IMR-90 (cell line): ENCODE data around the gene FAM20B. TPM values are rescaled to one million over a fixed set of nuclear protein-coding genes. Genes with fewer than 3 reads are reported as not detected.

Source experiments
- ATAC-seq: fragments of 200-7000 bp; cut with Tn5 transposase; 2 replicates; pipeline ENCODE4 v1.9.1; 2020; ENCODE audit warnings: low read depth, mild to moderate bottlenecking, moderate library complexity
- BruUV-seq: library from RNA; stranded (reverse); fragments of 400-500 nt; replicated peaks from 2 replicates; lab custom pipeline; 2021; lab: Mats Ljungman, UMichigan
- CTCF ChIA-PET: fragments of 300-600 bp; formaldehyde crosslinking; extraction: SDS; loops from one replicate; lab custom pipeline; 2021; ENCODE audit warnings: antibody characterized with exemption; lab: Yijun Ruan, JAX
- POLR2A ChIA-PET: fragments of 300-600 bp; sonication (Branson Sonifier 250); formaldehyde crosslinking; loops from one replicate; lab custom pipeline; 2022; ENCODE audit warnings: antibody characterized with exemption; ENCODE audit not compliant: unreplicated experiment; lab: Charles Lee
- DNase-seq: peaks from one replicate; pipeline ENCODE4 v3.0.0; 2013
- H2AFZ ChIP-seq: replicated peaks from 2 replicates; pipeline ENCODE3; 2013; ENCODE audit warnings: low read length, mild to moderate bottlenecking; ENCODE audit not compliant: poor library complexity
- H2AK5ac ChIP-seq: 2 replicates; pipeline ENCODE4 v1.6.1; 2013; ENCODE audit warnings: low read depth, low read length, inconsistent platforms
- H2AK9ac ChIP-seq: replicated peaks from 2 replicates; pipeline ENCODE3; 2013; ENCODE audit warnings: mild to moderate bottlenecking, low read depth, low read length, moderate library complexity; ENCODE audit not compliant: poor library complexity
- H2BK120ac ChIP-seq: 2 replicates; pipeline ENCODE4 v1.6.1; 2013; ENCODE audit warnings: low read depth, low read length, inconsistent platforms
- H2BK15ac ChIP-seq: 3 replicates; pipeline ENCODE4 v1.6.1; 2013; ENCODE audit warnings: low read depth, low read length, inconsistent platforms
- H2BK20ac ChIP-seq: 2 replicates; pipeline ENCODE4 v1.6.1; 2013; ENCODE audit warnings: low read depth, mild to moderate bottlenecking, inconsistent platforms, low read length, moderate library complexity
- H2BK5ac ChIP-seq: 2 replicates; pipeline ENCODE4 v1.6.1; 2013; ENCODE audit warnings: mild to moderate bottlenecking, low read depth, low read length, inconsistent platforms; ENCODE audit not compliant: poor library complexity, severe bottlenecking
- H3K14ac ChIP-seq: replicated peaks from 2 replicates; pipeline ENCODE4 v1.6.1; 2013; ENCODE audit warnings: low read depth, low read length, inconsistent platforms
- H3K18ac ChIP-seq: 2 replicates; pipeline ENCODE4 v1.6.1; 2013; ENCODE audit warnings: low read depth, low read length, control low read depth
- H3K23ac ChIP-seq: 2 replicates; pipeline ENCODE4 v1.6.1; 2013; ENCODE audit warnings: low read depth, low read length, inconsistent platforms
- H3K27ac ChIP-seq: 2 replicates; pipeline ENCODE4 v1.5.1; 2013; ENCODE audit warnings: mild to moderate bottlenecking, control low read depth, low read length; ENCODE audit not compliant: insufficient read depth
- H3K27me3 ChIP-seq: 2 replicates; pipeline ENCODE4 v1.6.1; 2013; ENCODE audit warnings: low read length; ENCODE audit not compliant: control insufficient read depth, insufficient read depth
- H3K36me3 ChIP-seq: 2 replicates; pipeline ENCODE4 v1.6.1; 2013; ENCODE audit warnings: low read length, mixed read lengths; ENCODE audit not compliant: control insufficient read depth, insufficient read depth
- H3K4ac ChIP-seq: 2 replicates; pipeline ENCODE4 v1.6.1; 2013; ENCODE audit warnings: low read depth, low read length, inconsistent platforms
- H3K4me1 ChIP-seq: 2 replicates; pipeline ENCODE4 v1.6.1; 2013; ENCODE audit warnings: low read length, mixed read lengths; ENCODE audit not compliant: control insufficient read depth, insufficient read depth
- H3K4me2 ChIP-seq: 2 replicates; pipeline ENCODE4 v1.6.1; 2013; ENCODE audit warnings: low read depth, mild to moderate bottlenecking, control low read depth, low read length, moderate library complexity
- H3K4me3 ChIP-seq: 2 replicates; pipeline ENCODE4 v1.5.1; 2013; ENCODE audit warnings: low read depth, mild to moderate bottlenecking, control low read depth, low read length, moderate library complexity; ENCODE audit not compliant: insufficient read depth
- H3K56ac ChIP-seq: 2 replicates; pipeline ENCODE4 v1.6.1; 2013; ENCODE audit warnings: low read length, inconsistent platforms; ENCODE audit not compliant: insufficient read depth; ENCODE audit errors: extremely low read depth
- H3K79me1 ChIP-seq, 2 experiments: 2 replicates each; pipeline ENCODE4 v1.6.1; 2013; ENCODE audit warnings: low read length in 2 of 2, inconsistent platforms in 1 of 2, low read depth in 1 of 2
- H3K9ac ChIP-seq: 2 replicates; pipeline ENCODE4 v1.6.1; 2013; ENCODE audit warnings: low read depth, low read length, control low read depth
- H3K9me1 ChIP-seq: 2 replicates; pipeline ENCODE4 v1.6.1; 2013; ENCODE audit warnings: low read length, inconsistent platforms; ENCODE audit not compliant: insufficient read depth
- H3K9me3 ChIP-seq: 2 replicates; pipeline ENCODE4 v1.6.1; 2013; ENCODE audit warnings: low read length; ENCODE audit not compliant: control insufficient read depth, insufficient read depth
- H4K20me1 ChIP-seq: 2 replicates; pipeline ENCODE4 v1.6.1; 2013; ENCODE audit warnings: low read length, inconsistent platforms; ENCODE audit not compliant: insufficient read depth
- H4K5ac ChIP-seq: 2 replicates; pipeline ENCODE4 v1.6.1; 2013; ENCODE audit warnings: mild to moderate bottlenecking, low read depth, low read length, control low read depth
- H4K8ac ChIP-seq, 2 experiments: 2 replicates each; pipeline ENCODE4 v1.6.1; 2013; ENCODE audit warnings: low read depth in 2 of 2, low read length in 2 of 2, control low read depth in 1 of 2, inconsistent platforms in 1 of 2
- H4K91ac ChIP-seq: 2 replicates; pipeline ENCODE4 v1.6.1; 2013; ENCODE audit warnings: low read depth, low read length, inconsistent platforms; ENCODE audit not compliant: insufficient read depth
- MAZ ChIP-seq: IDR thresholded peaks from 2 replicates; pipeline ENCODE4 v1.6.1; 2012; ENCODE audit warnings: low read depth, mild to moderate bottlenecking, low read length, improper control_type of control experiment, moderate library complexity, borderline replicate concordance
- RAD21 ChIP-seq: IDR thresholded peaks from 2 replicates; pipeline ENCODE4 v1.6.1; 2012; ENCODE audit warnings: low read length, improper control_type of control experiment
- RFX5 ChIP-seq: IDR thresholded peaks from 2 replicates; pipeline ENCODE4 v1.8.0; 2012; ENCODE audit warnings: low read depth, mild to moderate bottlenecking, low read length, moderate library complexity
- SMC3 ChIP-seq: fragments of 150-350 bp; IDR thresholded peaks from 2 replicates; pipeline ENCODE4 v1.6.1; 2016; ENCODE audit warnings: low read depth, mild to moderate bottlenecking, antibody characterized with exemption, low read length, moderate library complexity
- WGBS, 2 experiments: methylation state at CpG; one replicate each; pipeline versions ENCODE4 v1.1.5 to v1.1.7; 2013; ENCODE audit warnings: missing lambda C conversion rate in 2 of 2; ENCODE audit not compliant: insufficient read length in 1 of 2; ENCODE audit errors: extremely low coverage in 2 of 2; 5-methylcytosine and 5-hydroxymethylcytosine counted together
- dilution Hi-C: fragments of 300-500 bp; cut with HindIII; formaldehyde crosslinking; loops from one replicate; pipeline ENCODE4 v1.14.3; 2018; ENCODE audit warnings: low sequenced_read_pairs; ENCODE audit not compliant: unreplicated experiment
- in situ Hi-C: fragments of 300-500 bp; cut with MboI; formaldehyde crosslinking; loops from 3 replicates; pipeline ENCODE4 v1.14.3; 2019; ENCODE audit warnings: low sequenced_read_pairs, inconsistent platforms, mixed read lengths
- intact Hi-C: fragments of 100-400 bp; cut with micrococcal nuclease; formaldehyde crosslinking; loops from 2 replicates; pipeline ENCODE4 v1.10.0; 2022
- polyA plus RNA-seq, 3 experiments: library from polyadenylated mRNA; depleted of rRNA; stranded (reverse); fragments of >200 nt; gene quantifications; 2 replicates each; pipeline ENCODE4 v1.2.3, GENCODE V29; 2012; ENCODE audit warnings: low replicate concordance in 1 of 3
- total RNA-seq: library from RNA; depleted of rRNA; stranded (reverse); fragments of >200 nt; gene quantifications from 2 replicates; pipeline ENCODE4 v1.2.3, GENCODE V29; 2012

The FAM20B gene
- total and polyA plus RNA-seq, 2 of the 4 experiments (the other 2 are of a cell fraction), result 17.1 to 38.4 TPM

GRCh38 chr1:179120736-179121135 lies 95.0 kb downstream of the FAM20B start:
- Histone ChIP-seq H2AFZ (no peak overlapping the region), H3K56ac (no peak overlapping the region), H2BK120ac (no peak overlapping the region), H3K79me1 (peaks cover 12 to 72% of the 10 kb centered on the region in 2 experiments), H3K36me3 (peaks cover 29% of the 10 kb centered on the region), H4K20me1 (peaks cover 6% of the 10 kb centered on the region; the same call in 1 of the 2 replicates), H3K27me3 (no peaks in the 10 kb centered on the region), H2AK9ac (no peak overlapping the region), H3K14ac (no peak overlapping the region), H2BK15ac (no peak overlapping the region), H4K91ac (no peak overlapping the region), H3K27ac (no peak overlapping the region), H2BK5ac (no peak overlapping the region), H3K23ac (no peak overlapping the region), H2BK20ac (no peak overlapping the region), H3K4me1 (peaks cover 6% of the 10 kb centered on the region), H4K8ac (no peak overlapping the region), H3K4ac (no peak overlapping the region), H3K9ac (no peak overlapping the region), H2AK5ac (no peak overlapping the region), H3K4me3 (no peak overlapping the region), H3K4me2 (no peak overlapping the region), H4K5ac (no peak overlapping the region), H3K18ac (no peak overlapping the region), H3K9me1 (peaks cover 3% of the 10 kb centered on the region; the same call in 1 of the 2 replicates), H3K9me3 (no peaks in the 10 kb centered on the region)
- in situ Hi-C loops (loop anchor here (5.0 to 10.0 kb wide), 2 partner anchors 77 to 174 kb away; partner anchors contain the start of gene SOAT1), intact Hi-C loops (loop anchor here (1.0 to 2.0 kb wide), 4 partner anchors 42 to 248 kb away; partner anchors contain the start of gene SOAT1), dilution Hi-C loops (no loop called here)
- POLR2A ChIA-PET, result no interaction called here
- WGBS, 2 experiments, result no CpG with 5 or more reads among the region's 2 CpGs
- CTCF ChIA-PET, result interaction anchor here (0.6 to 2.3 kb wide), 10 partner anchors 10 to 126 kb away, joined by 3 to 9 read pairs (median 3); no protein-coding TSS in a partner anchor
- no peak for DNase-seq
- TF ChIP-seq RAD21 (no peak), RFX5 (no peak), SMC3 (no peak), MAZ (no peak)
- no peak; the same call in 1 of the 2 replicates for ATAC-seq
- no TSS peak for BruUV-seq
